ENCODE results near the gene DHX34.

GRCh38 chr19:47408156-47408938 lies 59.2 kb downstream of the DHX34 start:
- TF ChIP-seq CTCF (IDR thresholded peaks at IDR 0.05; ENCODE audit: poor library complexity) = no peak
- no peak for TF ChIP-seq EZH2 (IDR thresholded peaks at IDR 0.05; ENCODE audit: borderline replicate concordance)
- TF ChIP-seq EZH2phosphoT487 (IDR thresholded peaks at IDR 0.05; ENCODE audit: low read depth, severe bottlenecking, unreplicated experiment) = no peak

All from hepatocyte (in vitro differentiated cells).